ENCODE data around the gene VPS37C.

- no peak for TF ChIP-seq CTCF (IDR thresholded peaks at IDR 0.05)
- TF ChIP-seq EZH2phosphoT487 (IDR thresholded peaks at IDR 0.05) = no peak
- TF ChIP-seq EZH2 (IDR thresholded peaks at IDR 0.05) = no peak
These were observed 79.0 kb downstream of the VPS37C start for GRCh38 chr11:61082062-61082870.
